ENCODE data around the gene HERPUD1. TPM values are rescaled to one million over a fixed set of nuclear protein-coding genes. Genes with fewer than 3 reads are reported as not detected.

Gene HERPUD1
- total RNA-seq, 1 experiment from 2014 or later = 28.9 TPM

DNA sequence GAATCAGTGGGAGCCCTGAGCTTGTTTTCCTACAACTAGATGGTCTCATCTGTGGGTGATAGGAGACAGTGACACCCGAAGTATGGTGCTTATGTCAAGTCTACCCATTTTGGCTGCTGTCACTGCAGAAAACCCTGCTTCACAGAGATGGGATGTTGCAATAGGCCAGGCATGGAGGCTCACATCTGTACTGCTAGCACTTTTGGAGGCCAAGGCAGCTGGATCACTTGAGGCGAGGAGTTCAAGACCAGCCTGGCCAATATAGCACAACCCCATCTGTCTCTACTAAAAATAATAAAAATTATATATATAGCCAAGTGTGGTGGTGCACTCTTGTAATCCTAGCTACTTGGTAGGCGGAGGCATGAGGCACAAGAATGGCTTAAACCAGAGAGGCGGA lies 2.3 kb upstream of the HERPUD1 start:
- H2BK12ac ChIP-seq (ENCODE audit: insufficient read length, low read depth, low read length) = no peak overlapping the region
- no peaks in the 10 kb centered on the region for H3K9me3 ChIP-seq (ENCODE audit: control insufficient read depth, low read depth, low read length)
- no peak overlapping the region for H3K4me2 ChIP-seq (ENCODE audit: insufficient read depth, insufficient read length, low read length)
- H3K23ac ChIP-seq (ENCODE audit: insufficient read length, low read depth, low read length) = no peak overlapping the region
- no peak overlapping the region for H3K4ac ChIP-seq (ENCODE audit: low read depth, low read length)
- no peaks in the 10 kb centered on the region for H3K27me3 ChIP-seq (ENCODE audit: insufficient read depth, low read length)
- H3T11ph ChIP-seq (ENCODE audit: low read length) = no peak overlapping the region
- no peak overlapping the region for H2BK120ac ChIP-seq (ENCODE audit: low read depth, low read length, poor library complexity, severe bottlenecking)
- Mint-ChIP-seq H3K27me3 (ENCODE audit: low read depth) (no peaks in the 10 kb centered on the region; the same call in 1 of the 2 replicates), H3K36me3 (ENCODE audit: insufficient read depth in 1 of 3, low read depth in 3 of 3) (peaks cover 0 to 6% (median 4%) of the 10 kb centered on the region in 3 experiments; a peak in 3 of 7 replicates), H3K9me3 (no peaks in the 10 kb centered on the region), H3K4me3 (no peak overlapping the region), H3K4me1 (peaks cover 21 to 23% of the 10 kb centered on the region in 2 experiments), H3K27ac (no peak overlapping the region)
- peaks cover 3% of the 10 kb centered on the region; the same call in 1 of the 2 replicates for H3K4me1 ChIP-seq (ENCODE audit: insufficient read depth, low read length)
- no peak overlapping the region for H2BK15ac ChIP-seq (ENCODE audit: low read depth, low read length)
- no peak overlapping the region for H2AFZ ChIP-seq (ENCODE audit: low read length)
- no peak overlapping the region for H3K27ac ChIP-seq (ENCODE audit: insufficient read length, low read depth, low read length)
- H3K56ac ChIP-seq (ENCODE audit: insufficient read length, low read depth, low read length) = no peak overlapping the region
- H3K79me1 ChIP-seq (ENCODE audit: insufficient read depth, low read depth, low read length, poor library complexity, severe bottlenecking) = no peaks in the 10 kb centered on the region
- no peak overlapping the region for H3K14ac ChIP-seq (ENCODE audit: insufficient read depth, low read length)
- H2BK20ac ChIP-seq (ENCODE audit: low read depth, low read length, poor library complexity, severe bottlenecking) = no peak overlapping the region
- no peak overlapping the region for H4K8ac ChIP-seq (replicated peaks; ENCODE audit: insufficient read length, low read depth, low read length)
- no peak overlapping the region for H4K91ac ChIP-seq (ENCODE audit: insufficient read length, low read depth, low read length)
- H2AK5ac ChIP-seq (ENCODE audit: insufficient read length, low read length) = no peak overlapping the region
- WGBS (ENCODE audit: extremely low coverage, insufficient read length, low lambda C conversion rate) = no CpG with 5 or more reads among the region's 4 CpGs
- H4K20me1 ChIP-seq (ENCODE audit: control insufficient read depth, insufficient read depth, insufficient read length) = no peaks in the 10 kb centered on the region
- H3K23me2 ChIP-seq (ENCODE audit: insufficient read length, low read depth, low read length, poor library complexity, severe bottlenecking) = peaks cover 11% of the 10 kb centered on the region
- H3K9ac ChIP-seq (ENCODE audit: extremely low read depth, insufficient read length, low read length) = no peak overlapping the region
- TF ChIP-seq, protein P1, sequence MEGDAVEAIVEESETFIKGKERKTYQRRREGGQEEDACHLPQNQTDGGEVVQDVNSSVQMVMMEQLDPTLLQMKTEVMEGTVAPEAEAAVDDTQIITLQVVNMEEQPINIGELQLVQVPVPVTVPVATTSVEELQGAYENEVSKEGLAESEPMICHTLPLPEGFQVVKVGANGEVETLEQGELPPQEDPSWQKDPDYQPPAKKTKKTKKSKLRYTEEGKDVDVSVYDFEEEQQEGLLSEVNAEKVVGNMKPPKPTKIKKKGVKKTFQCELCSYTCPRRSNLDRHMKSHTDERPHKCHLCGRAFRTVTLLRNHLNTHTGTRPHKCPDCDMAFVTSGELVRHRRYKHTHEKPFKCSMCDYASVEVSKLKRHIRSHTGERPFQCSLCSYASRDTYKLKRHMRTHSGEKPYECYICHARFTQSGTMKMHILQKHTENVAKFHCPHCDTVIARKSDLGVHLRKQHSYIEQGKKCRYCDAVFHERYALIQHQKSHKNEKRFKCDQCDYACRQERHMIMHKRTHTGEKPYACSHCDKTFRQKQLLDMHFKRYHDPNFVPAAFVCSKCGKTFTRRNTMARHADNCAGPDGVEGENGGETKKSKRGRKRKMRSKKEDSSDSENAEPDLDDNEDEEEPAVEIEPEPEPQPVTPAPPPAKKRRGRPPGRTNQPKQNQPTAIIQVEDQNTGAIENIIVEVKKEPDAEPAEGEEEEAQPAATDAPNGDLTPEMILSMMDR (conservative IDR thresholded peaks at IDR 0.05) = no peak
- DNase-seq = no peak
- peaks cover 9% of the 10 kb centered on the region; the same call in 1 of the 2 replicates for H3K79me2 ChIP-seq (ENCODE audit: insufficient read depth, low read length)
- H4K5ac ChIP-seq (ENCODE audit: insufficient read length, low read depth, low read length) = no peak overlapping the region
- no peak overlapping the region for H3K18ac ChIP-seq (ENCODE audit: insufficient read length, low read depth, low read length)
- no peak overlapping the region for H2BK5ac ChIP-seq (ENCODE audit: insufficient read length, low read length)

All from H9 (cell line).